ENCODE results near the gene ASB7.

ASB7 gene

DNA sequence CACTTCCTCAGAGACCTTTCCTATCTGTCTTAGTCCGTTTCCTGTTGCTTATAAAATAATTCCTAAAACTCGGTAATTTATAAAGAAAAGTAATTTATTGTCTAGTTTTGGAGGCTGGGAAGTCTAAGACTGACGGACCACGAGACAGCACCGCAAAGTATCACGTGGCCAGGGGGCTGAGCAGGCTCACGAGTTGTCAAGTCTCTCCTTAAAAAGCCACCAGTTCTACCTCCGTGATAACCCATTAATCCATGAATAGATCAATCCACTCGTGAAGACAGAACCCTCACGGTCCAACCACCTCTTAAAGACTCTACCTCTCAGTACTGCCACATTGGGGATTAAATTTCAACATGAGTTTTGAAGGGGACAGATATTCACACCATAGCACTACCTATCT is 1.2 kb upstream of the ASB7 start:
- TF ChIP-seq, protein P1, sequence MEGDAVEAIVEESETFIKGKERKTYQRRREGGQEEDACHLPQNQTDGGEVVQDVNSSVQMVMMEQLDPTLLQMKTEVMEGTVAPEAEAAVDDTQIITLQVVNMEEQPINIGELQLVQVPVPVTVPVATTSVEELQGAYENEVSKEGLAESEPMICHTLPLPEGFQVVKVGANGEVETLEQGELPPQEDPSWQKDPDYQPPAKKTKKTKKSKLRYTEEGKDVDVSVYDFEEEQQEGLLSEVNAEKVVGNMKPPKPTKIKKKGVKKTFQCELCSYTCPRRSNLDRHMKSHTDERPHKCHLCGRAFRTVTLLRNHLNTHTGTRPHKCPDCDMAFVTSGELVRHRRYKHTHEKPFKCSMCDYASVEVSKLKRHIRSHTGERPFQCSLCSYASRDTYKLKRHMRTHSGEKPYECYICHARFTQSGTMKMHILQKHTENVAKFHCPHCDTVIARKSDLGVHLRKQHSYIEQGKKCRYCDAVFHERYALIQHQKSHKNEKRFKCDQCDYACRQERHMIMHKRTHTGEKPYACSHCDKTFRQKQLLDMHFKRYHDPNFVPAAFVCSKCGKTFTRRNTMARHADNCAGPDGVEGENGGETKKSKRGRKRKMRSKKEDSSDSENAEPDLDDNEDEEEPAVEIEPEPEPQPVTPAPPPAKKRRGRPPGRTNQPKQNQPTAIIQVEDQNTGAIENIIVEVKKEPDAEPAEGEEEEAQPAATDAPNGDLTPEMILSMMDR (IDR thresholded peaks at IDR 0.05) = no peak

DNA sequence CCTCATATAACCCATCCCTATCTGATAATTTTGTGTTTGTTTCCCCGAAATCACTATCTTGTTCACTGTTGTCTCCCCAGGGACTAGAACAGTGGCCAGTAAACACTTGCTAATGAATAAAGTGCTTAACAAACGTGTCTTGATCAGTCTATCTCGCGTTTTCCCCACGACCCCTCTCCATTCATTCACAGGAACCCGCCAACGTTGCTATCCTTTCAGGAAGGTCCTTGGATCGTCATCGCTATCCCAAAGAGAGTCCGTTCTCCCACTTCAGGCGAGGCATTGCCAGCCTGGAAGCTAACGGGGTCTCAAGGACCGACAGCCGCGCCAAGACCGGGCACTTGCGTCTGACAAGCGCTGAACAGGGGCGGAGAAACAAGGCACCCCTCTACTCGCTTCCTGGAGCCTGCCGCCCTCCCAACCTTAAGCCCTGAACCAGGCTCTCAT is 749 bp upstream of the ASB7 start:
- TF ChIP-seq, protein P1 (IDR thresholded peaks at IDR 0.05) = no peak

DNA sequence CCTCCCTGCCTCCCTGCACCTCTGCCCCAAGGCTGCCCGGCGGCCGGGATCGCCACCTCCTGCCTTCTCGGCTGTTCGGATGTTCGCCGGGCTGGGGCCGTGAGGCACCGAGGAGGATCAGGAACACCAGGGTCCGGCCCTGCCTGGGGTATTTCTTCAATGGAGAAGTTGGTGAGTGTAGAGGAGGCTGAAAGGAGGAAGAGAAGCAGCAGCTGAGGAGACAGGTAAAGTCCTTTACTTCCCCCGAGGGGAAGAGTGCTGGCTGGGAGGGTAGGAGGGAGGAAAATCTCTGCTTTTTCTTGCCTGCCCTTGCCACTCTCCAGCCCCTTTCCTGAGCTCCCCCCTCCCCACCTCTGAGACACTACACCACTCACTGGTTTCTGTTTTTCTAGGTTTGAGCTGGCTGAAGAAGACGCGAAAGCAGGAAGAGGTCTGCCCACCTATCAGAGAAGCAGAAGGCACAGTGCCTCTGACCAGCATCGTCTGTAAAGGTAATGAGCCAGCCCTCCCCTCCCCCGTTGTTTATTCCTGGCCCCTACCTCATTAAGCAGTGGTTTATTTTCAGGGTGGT is 519 bp downstream of the ASB7 start:
- TF ChIP-seq, protein P1 (IDR thresholded peaks at IDR 0.05) = no peak

DNA sequence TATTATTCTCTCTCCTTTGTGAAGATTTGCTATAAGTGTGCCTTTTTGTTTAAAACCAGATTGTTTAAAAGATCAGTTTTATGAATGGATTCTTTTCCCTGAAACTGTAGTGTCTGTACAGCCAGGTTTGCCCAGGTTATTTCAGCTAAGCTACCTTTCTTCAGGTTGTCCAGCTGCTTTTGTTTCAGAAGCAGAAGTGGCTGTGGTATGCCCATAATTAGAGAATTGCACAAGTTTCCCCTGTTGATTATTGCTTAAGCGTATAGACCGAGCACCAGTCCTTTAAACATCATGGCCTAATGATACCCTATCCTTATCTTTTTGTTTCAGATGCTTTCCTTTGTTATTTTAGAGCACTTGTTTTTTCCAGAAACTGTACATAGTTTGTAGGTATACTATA is 10.2 kb downstream of the ASB7 start:
- TF ChIP-seq, protein P1 (IDR thresholded peaks at IDR 0.05) = no peak

DNA sequence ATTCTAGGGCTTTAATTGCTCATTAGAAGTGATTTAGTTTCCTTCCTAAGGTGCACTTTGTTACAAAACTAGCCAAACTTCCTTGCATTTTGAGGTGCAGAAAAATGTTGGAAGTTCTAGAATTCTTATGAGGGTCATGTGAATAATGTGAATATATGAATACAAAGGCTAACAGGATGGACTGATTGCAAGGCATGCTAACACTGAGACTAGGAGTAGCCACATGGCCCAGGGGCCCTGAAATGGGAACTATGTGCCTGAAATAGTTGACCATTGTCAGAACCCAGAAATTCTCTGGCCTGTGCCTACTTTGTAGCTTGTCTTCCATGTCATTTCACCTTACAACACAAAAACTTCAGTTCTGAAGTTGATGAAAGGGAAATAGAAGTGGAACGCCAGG is 10.8 kb downstream of the ASB7 start:
- TF ChIP-seq, protein P1 (IDR thresholded peaks at IDR 0.05) = no peak

DNA sequence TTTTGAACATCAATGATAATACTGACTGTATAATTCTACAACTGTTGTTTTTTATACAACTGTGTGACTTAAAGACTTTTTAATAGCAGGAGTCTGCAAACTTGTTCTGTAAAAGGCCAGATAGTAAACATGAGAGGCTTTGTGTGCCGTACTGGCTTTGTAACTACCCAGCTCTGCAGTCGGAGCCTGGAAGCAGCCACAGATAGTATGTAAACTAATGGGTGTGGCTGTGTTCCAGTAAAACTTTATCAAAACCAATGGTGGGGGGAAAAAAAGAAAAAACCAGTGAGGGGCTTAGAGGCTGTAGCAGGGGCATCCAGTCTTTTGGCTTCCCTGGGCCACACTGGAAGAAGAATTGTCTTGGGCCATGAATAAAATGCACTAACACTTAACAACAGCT is 11.9 kb downstream of the ASB7 start:
- TF ChIP-seq, protein P1 (IDR thresholded peaks at IDR 0.05) = no peak

DNA sequence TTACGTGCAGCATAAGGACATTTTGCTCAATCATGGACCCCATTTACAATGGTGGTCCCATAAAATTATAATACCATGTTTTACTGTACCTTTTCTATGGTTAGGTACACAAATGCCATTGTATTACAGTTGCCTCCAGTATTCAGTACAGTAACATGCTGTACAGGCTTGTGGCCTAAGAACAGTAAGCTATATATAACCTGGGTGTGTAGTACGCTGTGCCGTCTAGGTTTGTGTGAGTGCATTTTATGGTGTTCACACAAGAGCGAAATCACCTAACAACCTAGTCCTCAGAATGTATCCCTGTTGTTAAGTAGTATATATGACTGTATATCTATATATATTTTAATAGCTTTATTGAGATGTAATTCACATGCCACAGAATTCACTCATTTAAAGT is 12.5 kb downstream of the ASB7 start:
- TF ChIP-seq, protein P1 (IDR thresholded peaks at IDR 0.05) = no peak

DNA sequence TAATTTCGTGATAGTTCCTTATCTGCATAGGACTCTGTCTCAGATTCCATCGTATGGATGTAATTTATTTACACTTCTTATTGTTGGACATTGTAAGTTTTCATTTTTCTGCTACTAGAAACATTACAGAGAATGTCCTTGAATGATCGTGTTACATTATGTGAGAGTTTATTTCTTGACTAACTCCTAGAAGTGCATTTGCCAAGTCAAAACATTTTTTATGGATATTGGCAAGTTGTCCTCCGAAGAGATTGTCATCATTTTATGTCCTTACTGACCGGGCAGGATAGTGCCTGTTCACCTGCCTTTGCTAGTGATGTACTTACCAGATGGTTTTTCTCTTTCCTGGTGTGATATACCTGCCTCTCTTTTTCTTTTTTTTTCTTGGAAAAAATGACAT is 13.4 kb downstream of the ASB7 start:
- TF ChIP-seq, protein P1 (IDR thresholded peaks at IDR 0.05) = no peak

Measured in LNCAP (cell line).